GM12878 (cell line): ENCODE data around the gene TMEM259. TPM values are rescaled to one million over a fixed set of nuclear protein-coding genes. Genes with fewer than 3 reads are reported as not detected.

ENCODE experiments used
- ATAC-seq: fragments of 200-7000 bp; cut with Tn5 transposase; 3 replicates; pipeline ENCODE4 v1.9.1; 2020; ENCODE audit warnings: mild to moderate bottlenecking, moderate library complexity
- BruUV-seq: library from RNA; stranded (reverse); fragments of 400-500 nt; replicated peaks from 2 replicates; lab custom pipeline; 2021; lab: Mats Ljungman, UMichigan
- CTCF ChIA-PET: fragments of 300-600 bp; sonication (Branson Sonifier 250); formaldehyde crosslinking; extraction: SDS; loops from one replicate; lab custom pipeline; 2021; ENCODE audit warnings: inconsistent platforms; lab: Yijun Ruan, JAX
- POLR2A ChIA-PET: fragments of 350-600 bp; formaldehyde crosslinking; extraction: SDS; loops from one replicate; lab custom pipeline; 2021; ENCODE audit warnings: inconsistent platforms; lab: Charles Lee
- RAD21 ChIA-PET: fragments of 300-600 bp; sonication (Branson Sonifier 250); formaldehyde crosslinking; loops from one replicate; lab custom pipeline; 2023; ENCODE audit warnings: antibody characterized with exemption; ENCODE audit not compliant: unreplicated experiment; lab: Charles Lee
- SMC1A ChIA-PET: fragments of 300-600 bp; sonication (Branson Sonifier 250); formaldehyde crosslinking; loops from one replicate; lab custom pipeline; 2023; ENCODE audit not compliant: unreplicated experiment, uncharacterized antibody; lab: Charles Lee
- DNase-seq: peaks from one replicate; pipeline ENCODE4 v3.0.0-alpha.2; 2011; ENCODE audit warnings: low read depth, low spot score
- FAIRE-seq: peaks from 3 replicates; lab custom pipeline; 2011; peaks lifted over from hg19 to GRCh38; lab: Jason Lieb, UNC
- H2AFZ ChIP-seq: 2 replicates; pipeline ENCODE4 v1.6.0; 2011; ENCODE audit warnings: low read depth, low read length, control low read depth; ENCODE audit not compliant: control insufficient read depth
- H3K27ac ChIP-seq: 2 replicates; pipeline ENCODE4 v1.5.1; 2011; ENCODE audit warnings: control low read depth; ENCODE audit not compliant: control insufficient read depth, insufficient read depth
- H3K27me3 ChIP-seq, 2 experiments: replicated peaks in 1 of 2; 2 replicates each; pipeline versions ENCODE4 v1.6.0 to v1.6.1; 2011; ENCODE audit warnings: low read length in 1 of 2; ENCODE audit not compliant: control insufficient read depth in 2 of 2, insufficient read depth in 2 of 2
- H3K36me3 ChIP-seq, 2 experiments: 2 replicates each; pipeline ENCODE4 v1.5.1; 2011; ENCODE audit warnings: low read length in 1 of 2; ENCODE audit not compliant: control insufficient read depth in 2 of 2, insufficient read depth in 2 of 2
- H3K4me1 ChIP-seq: 2 replicates; pipeline ENCODE4 v1.6.1; 2011; ENCODE audit warnings: mild to moderate bottlenecking, low read length, moderate library complexity, mixed read lengths; ENCODE audit not compliant: control insufficient read depth, insufficient read depth
- H3K4me2 ChIP-seq: 2 replicates; pipeline ENCODE4 v1.6.0; 2011; ENCODE audit warnings: control low read depth; ENCODE audit not compliant: control insufficient read depth, insufficient read depth
- H3K4me3 ChIP-seq: fragments of 200-600 bp; sonication (generic); 2 replicates; pipeline ENCODE4 v1.5.1; 2016
- H3K79me2 ChIP-seq: 2 replicates; pipeline ENCODE4 v1.6.0; 2011; ENCODE audit warnings: low read length; ENCODE audit not compliant: control insufficient read depth, insufficient read depth
- H3K9ac ChIP-seq: 2 replicates; pipeline ENCODE4 v1.8.0; 2011; ENCODE audit warnings: low read length, control low read depth, mixed read lengths; ENCODE audit not compliant: control insufficient read depth, insufficient read depth
- H3K9me3 ChIP-seq: replicated peaks from 3 replicates; pipeline ENCODE4 v1.5.1; 2011; ENCODE audit warnings: mild to moderate bottlenecking, low read length; ENCODE audit not compliant: control insufficient read depth, insufficient read depth
- H4K20me1 ChIP-seq: 2 replicates; pipeline ENCODE4 v1.6.0; 2011; ENCODE audit not compliant: control insufficient read depth, insufficient read depth
- ATF7 ChIP-seq: fragments of 450-650 bp; IDR thresholded peaks from 2 replicates; pipeline ENCODE4 v1.6.1; 2016; ENCODE audit warnings: low read depth, mild to moderate bottlenecking
- CREB1 ChIP-seq: IDR thresholded peaks from 2 replicates; pipeline ENCODE4 v1.6.1; 2012; ENCODE audit warnings: low read depth, mild to moderate bottlenecking, inconsistent platforms
- IKZF1 ChIP-seq: fragments of 450-650 bp; conservative IDR thresholded peaks from 2 replicates; pipeline ENCODE4 v1.6.1; 2017; ENCODE audit warnings: antibody characterized with exemption, mild to moderate bottlenecking
- IKZF2 ChIP-seq, 2 experiments: fragments of 450-650 bp; IDR thresholded peaks; 2 replicates each; pipeline ENCODE4 v1.6.1; 2017; ENCODE audit warnings: mild to moderate bottlenecking in 2 of 2, moderate library complexity in 2 of 2
- MEF2B ChIP-seq: fragments of 450-650 bp; IDR thresholded peaks from 2 replicates; pipeline ENCODE4 v1.6.1; 2018; ENCODE audit warnings: mild to moderate bottlenecking, moderate library complexity; ENCODE audit not compliant: partially characterized antibody, poor library complexity, severe bottlenecking
- NR2C1 ChIP-seq: fragments of 450-650 bp; IDR thresholded peaks from 2 replicates; pipeline ENCODE4 v1.6.1; 2017; ENCODE audit warnings: antibody characterized with exemption, mild to moderate bottlenecking, moderate library complexity
- NR2C2 ChIP-seq: IDR thresholded peaks from 2 replicates; pipeline ENCODE4 v1.6.1; 2011; ENCODE audit warnings: borderline replicate concordance, low read depth; ENCODE audit not compliant: control insufficient read depth, insufficient read length
- NR2F1 ChIP-seq: fragments of 450-650 bp; conservative IDR thresholded peaks from 2 replicates; pipeline ENCODE4 v1.6.1; 2017; ENCODE audit warnings: mild to moderate bottlenecking
- POLR2A ChIP-seq: IDR thresholded peaks from 2 replicates; pipeline ENCODE4 v1.6.1; 2011; ENCODE audit warnings: low read depth, mild to moderate bottlenecking, low read length
- SMARCA5 ChIP-seq: fragments of 450-650 bp; IDR thresholded peaks from 2 replicates; pipeline ENCODE4 v1.6.1; 2017; ENCODE audit warnings: mild to moderate bottlenecking
- ZBED1 ChIP-seq: IDR thresholded peaks from 2 replicates; pipeline ENCODE4 v1.6.1; 2016; ENCODE audit warnings: borderline replicate concordance
- WGBS: methylation state at CpG from one replicate; pipeline ENCODE4 v1.1.6; 2016; ENCODE audit warnings: low lambda C conversion rate; ENCODE audit not compliant: insufficient replicate concordance, insufficient coverage; ENCODE audit errors: missing lambda C conversion rate; 5-methylcytosine and 5-hydroxymethylcytosine counted together
- in situ Hi-C: fragments of 300-500 bp; cut with MboI; formaldehyde crosslinking; loops from 9 replicates; pipeline ENCODE4 v1.14.3; 2018; ENCODE audit warnings: mixed read lengths
- intact Hi-C: fragments of 100-400 bp; cut with micrococcal nuclease; formaldehyde crosslinking; loops from one replicate; pipeline ENCODE4 v1.14.2; 2022; ENCODE audit not compliant: unreplicated experiment
- polyA plus RNA-seq, 11 experiments: library from polyadenylated mRNA; depleted of rRNA in 4 of 11; unstranded in 6 of 11; stranded (reverse) in 5 of 11; fragments of >200 nt; fragmentation: Nextera tagmentation in 4 of 11; fragmentation: Illumina TruSeq in 1 of 11; extraction: Ambion mirVana in 4 of 11; extraction: Trizol in 1 of 11; gene quantifications; 1 replicate in 1 of 11; 2 replicates in 10 of 11; pipeline versions ENCODE4 v1.2.1 to v1.2.3, GENCODE V29; 2011 to 2016; ENCODE audit warnings: inconsistent platforms in 2 of 11, missing spikeins in 2 of 11, low read depth in 1 of 11
- total RNA-seq, 4 experiments: library from RNA; depleted of rRNA in 3 of 4; stranded (reverse); fragments of >200 nt in 3 of 4; fragmentation: Illumina TruSeq in 1 of 4; extraction: Trizol in 1 of 4; gene quantifications; 2 replicates each; pipeline versions ENCODE4 v1.2.1 to v1.2.3, GENCODE V29; 2013 to 2021

Gene TMEM259
- total and polyA plus RNA-seq, 10 of the 15 experiments (the other 5 are each of a cell fraction or from before 2014, with no cell fraction given) = 0.43 to 184 (median 62.0) TPM

DNA sequence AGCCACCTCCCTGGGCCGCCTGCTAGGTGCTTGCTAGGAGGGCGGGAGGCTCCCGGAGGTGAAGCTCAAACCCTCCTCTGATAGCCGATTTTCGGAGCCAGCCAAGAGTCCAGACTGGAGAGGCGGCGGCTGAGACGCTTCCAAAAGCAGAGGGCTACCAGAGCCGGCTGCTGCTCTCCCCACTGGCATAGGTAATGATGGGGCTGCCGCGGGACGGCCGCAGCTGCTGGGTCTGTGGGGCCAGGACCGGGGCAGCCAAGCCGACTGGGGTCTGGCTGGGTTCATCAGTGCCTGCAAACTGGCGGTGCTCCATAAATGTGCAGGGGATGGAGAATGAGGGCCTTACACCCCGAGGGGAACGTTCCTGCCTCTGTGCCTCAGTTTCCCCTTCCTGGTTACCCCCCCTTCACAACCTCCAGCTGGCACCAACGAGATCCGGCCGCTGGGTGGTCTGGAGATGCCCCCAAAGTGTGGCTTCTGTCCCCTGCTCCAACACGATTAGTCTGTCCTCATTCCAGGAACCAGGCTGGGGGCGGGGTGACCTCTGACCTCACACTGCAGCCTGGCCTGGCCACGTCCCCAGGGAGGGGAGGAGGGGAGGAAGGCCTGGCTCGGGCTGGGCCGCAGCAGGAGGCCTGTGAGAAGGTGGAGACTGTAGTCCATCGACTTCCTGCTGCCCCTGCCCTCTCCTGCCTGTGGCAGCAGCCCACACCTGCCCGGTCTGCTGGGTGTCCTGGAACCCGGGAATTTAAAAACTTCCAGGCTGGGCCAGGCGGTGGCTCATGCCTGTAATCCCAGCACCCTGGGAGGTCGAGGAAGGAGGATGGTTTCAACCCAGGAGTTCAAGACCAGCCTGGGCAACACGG is 40.6 kb downstream of the TMEM259 start:
- H3K27ac ChIP-seq = no peak overlapping the region; the same call in 1 of the 2 replicates
- DNase-seq = no peak
- ChIA-PET RAD21 (interaction anchor here (0.9 to 8.0 kb wide), 3 partner anchors 25 to 117 kb away, joined by 3 to 95 read pairs (median 10); no protein-coding TSS in a partner anchor), SMC1A (interaction anchor here (2.2 kb wide), 1 partner anchor 32 kb away, joined by 4 read pairs; no protein-coding TSS in a partner anchor), CTCF (interaction anchor here (1.4 to 5.7 kb wide), 5 partner anchors 25 to 117 kb away, joined by 4 to 150 read pairs (median 9); no protein-coding TSS in a partner anchor), POLR2A (interaction anchor here (0.6 to 4.1 kb wide), 4 partner anchors 32 to 207 kb away, joined by 3 to 34 read pairs (median 4); no protein-coding TSS in a partner anchor)
- H3K27me3 ChIP-seq = no peaks in the 10 kb centered on the region
- H3K4me3 ChIP-seq = no peak overlapping the region
- 66% methylated on average over 30 of the region's 32 CpGs for WGBS
- no peaks in the 10 kb centered on the region for H3K9me3 ChIP-seq
- no peak overlapping the region for H2AFZ ChIP-seq
- no peak for FAIRE-seq
- no peaks in the 10 kb centered on the region for H3K36me3 ChIP-seq
- H4K20me1 ChIP-seq = no peaks in the 10 kb centered on the region
- no TSS peak for BruUV-seq
- TF ChIP-seq NR2C2 = peak; percentile 32
- no peak for TF ChIP-seq IKZF2 (IDR thresholded peaks at IDR 0.05)
- TF ChIP-seq NR2F1 = peak; percentile 97
- no peak for TF ChIP-seq ATF7
- 0 out of 2 replicates have a peak, but pooled peaks have one; percentile 15 for TF ChIP-seq IKZF1
- TF ChIP-seq NR2C1 = peak; percentile 81
- TF ChIP-seq POLR2A = no peak
- TF ChIP-seq ZBED1 = no peak
- no peak for TF ChIP-seq CREB1
- TF ChIP-seq SMARCA5 = no peak
- TF ChIP-seq MEF2B = peak; percentile 63
- intact Hi-C loops (no loop called here), in situ Hi-C loops (loop anchor here (5.0 kb wide), 1 partner anchor 58 kb away; no protein-coding TSS in a partner anchor)
- H3K79me2 ChIP-seq = peaks cover 11% of the 10 kb centered on the region
- no peak overlapping the region for H3K4me2 ChIP-seq
- peaks cover 22% of the 10 kb centered on the region for H3K4me1 ChIP-seq
- no peak overlapping the region for H3K9ac ChIP-seq
- ATAC-seq = no peak
